NCI-H2227 (cell line): ENCODE results near the gene SAMSN1.

Experiments used
- DNase-seq: peaks from one replicate; lab custom pipeline; 2025; ENCODE audit not compliant: unreplicated experiment; lab: John Stamatoyannopoulos, UW

SAMSN1 gene

GRCh38 chr21:14448784-14449183 is 97.3 kb downstream of the SAMSN1 start:
- no peak for DNase-seq

- DNase-seq = no peak
These were observed 107.9 kb downstream of the SAMSN1 start for GRCh38 chr21:14438211-14438610.

DNA sequence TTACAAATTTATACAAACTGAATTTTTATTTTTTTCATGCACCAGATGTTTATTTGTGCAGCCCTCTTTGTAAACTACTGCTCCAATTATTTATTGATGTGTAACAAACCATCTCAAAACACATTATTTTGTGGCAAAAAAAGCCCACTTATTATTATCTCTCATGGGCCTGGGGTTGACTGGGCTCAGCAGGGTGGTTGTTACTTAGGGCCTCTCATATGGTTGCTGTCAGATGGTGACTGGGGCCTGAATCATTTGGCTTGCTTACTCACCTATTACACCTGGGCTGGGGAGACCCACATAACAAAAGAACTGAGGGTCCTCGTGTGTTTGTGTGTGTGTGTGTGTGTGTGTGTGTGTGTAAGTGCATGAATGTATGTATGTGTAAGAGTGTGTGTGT is 110.7 kb downstream of the SAMSN1 start:
- DNase-seq = no peak
